Hepatocyte (in vitro differentiated cells): ENCODE measurements around the gene CARD9. TPM values are rescaled to one million over a fixed set of nuclear protein-coding genes. Genes with fewer than 3 reads are reported as not detected.

Experiments used
- DNase-seq: peaks from one replicate; pipeline ENCODE4 v3.0.0-alpha.2; 2016; ENCODE audit warnings: low spot score
- H2AFZ ChIP-seq: fragments of 200-600 bp; sonication (generic); 2 replicates; pipeline ENCODE4 v1.6.0; 2016; ENCODE audit warnings: antibody characterized with exemption, mild to moderate bottlenecking
- H3K27ac ChIP-seq: fragments of 200-600 bp; sonication (generic); 2 replicates; pipeline ENCODE4 v1.5.1; 2016; ENCODE audit warnings: mild to moderate bottlenecking
- H3K27me3 ChIP-seq: fragments of 200-600 bp; sonication (generic); 2 replicates; pipeline ENCODE4 v1.6.1; 2016
- H3K36me3 ChIP-seq: fragments of 200-600 bp; sonication (generic); replicated peaks from 2 replicates; pipeline ENCODE4 v1.5.1; 2016; ENCODE audit warnings: low read depth; ENCODE audit not compliant: insufficient read depth
- H3K4me1 ChIP-seq: fragments of 200-600 bp; sonication (generic); 2 replicates; pipeline ENCODE4 v1.5.1; 2016; ENCODE audit warnings: mild to moderate bottlenecking, moderate library complexity; ENCODE audit not compliant: insufficient read depth
- H3K4me2 ChIP-seq: fragments of 200-600 bp; sonication (generic); 2 replicates; pipeline ENCODE4 v1.6.0; 2016
- H3K4me3 ChIP-seq: fragments of 200-600 bp; sonication (generic); 2 replicates; pipeline ENCODE4 v1.5.1; 2016; ENCODE audit warnings: mild to moderate bottlenecking
- H3K79me2 ChIP-seq: fragments of 200-600 bp; sonication (generic); 2 replicates; pipeline ENCODE4 v1.6.0; 2017; ENCODE audit warnings: mild to moderate bottlenecking
- H3K9me2 ChIP-seq: fragments of 200-600 bp; sonication (generic); replicated peaks from 2 replicates; pipeline ENCODE4 v1.6.0; 2017; ENCODE audit warnings: mild to moderate bottlenecking; ENCODE audit not compliant: insufficient read depth
- H3K9me3 ChIP-seq: fragments of 200-600 bp; sonication (generic); 2 replicates; pipeline ENCODE4 v1.5.1; 2016; ENCODE audit warnings: low read depth, mild to moderate bottlenecking
- H4K20me1 ChIP-seq: fragments of 200-600 bp; sonication (generic); 2 replicates; pipeline ENCODE4 v1.6.0; 2016; ENCODE audit warnings: mild to moderate bottlenecking; ENCODE audit not compliant: insufficient read depth, poor library complexity, severe bottlenecking
- CTCF ChIP-seq: fragments of 200-600 bp; sonication (generic); IDR thresholded peaks from 2 replicates; pipeline ENCODE4 v1.5.1; 2016; ENCODE audit warnings: antibody characterized with exemption, mild to moderate bottlenecking; ENCODE audit not compliant: poor library complexity
- EZH2 ChIP-seq: fragments of 200-600 bp; sonication (generic); IDR thresholded peaks from 2 replicates; pipeline ENCODE4 v1.6.1; 2016; ENCODE audit warnings: antibody characterized with exemption, mild to moderate bottlenecking, borderline replicate concordance
- EZH2phosphoT487 ChIP-seq: fragments of 200-600 bp; sonication (generic); IDR thresholded peaks from one replicate; pipeline ENCODE4 v1.6.1; 2018; ENCODE audit warnings: antibody characterized with exemption, mild to moderate bottlenecking, low read depth, moderate library complexity; ENCODE audit not compliant: unreplicated experiment, severe bottlenecking
- WGBS: methylation state at CpG from one replicate; pipeline ENCODE4 v1.1.6; 2016; ENCODE audit warnings: low lambda C conversion rate; ENCODE audit errors: missing lambda C conversion rate; 5-methylcytosine and 5-hydroxymethylcytosine counted together
- polyA plus RNA-seq: library from polyadenylated mRNA; unstranded; fragments of >200 nt; fragmentation: Nextera tagmentation; extraction: Ambion mirVana; gene quantifications from 2 replicates; pipeline ENCODE4 v1.2.1, GENCODE V29; 2016
- total RNA-seq: library from RNA; depleted of rRNA; stranded (reverse); fragments of >200 nt; gene quantifications from 2 replicates; pipeline ENCODE4 v1.2.3, GENCODE V29; 2014

Gene CARD9, protein sequence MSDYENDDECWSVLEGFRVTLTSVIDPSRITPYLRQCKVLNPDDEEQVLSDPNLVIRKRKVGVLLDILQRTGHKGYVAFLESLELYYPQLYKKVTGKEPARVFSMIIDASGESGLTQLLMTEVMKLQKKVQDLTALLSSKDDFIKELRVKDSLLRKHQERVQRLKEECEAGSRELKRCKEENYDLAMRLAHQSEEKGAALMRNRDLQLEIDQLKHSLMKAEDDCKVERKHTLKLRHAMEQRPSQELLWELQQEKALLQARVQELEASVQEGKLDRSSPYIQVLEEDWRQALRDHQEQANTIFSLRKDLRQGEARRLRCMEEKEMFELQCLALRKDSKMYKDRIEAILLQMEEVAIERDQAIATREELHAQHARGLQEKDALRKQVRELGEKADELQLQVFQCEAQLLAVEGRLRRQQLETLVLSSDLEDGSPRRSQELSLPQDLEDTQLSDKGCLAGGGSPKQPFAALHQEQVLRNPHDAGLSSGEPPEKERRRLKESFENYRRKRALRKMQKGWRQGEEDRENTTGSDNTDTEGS
- total RNA-seq (0.68 and 0.80 TPM in 2 replicates), polyA plus RNA-seq (1.5 and 2.5 TPM in 2 replicates)

DNA sequence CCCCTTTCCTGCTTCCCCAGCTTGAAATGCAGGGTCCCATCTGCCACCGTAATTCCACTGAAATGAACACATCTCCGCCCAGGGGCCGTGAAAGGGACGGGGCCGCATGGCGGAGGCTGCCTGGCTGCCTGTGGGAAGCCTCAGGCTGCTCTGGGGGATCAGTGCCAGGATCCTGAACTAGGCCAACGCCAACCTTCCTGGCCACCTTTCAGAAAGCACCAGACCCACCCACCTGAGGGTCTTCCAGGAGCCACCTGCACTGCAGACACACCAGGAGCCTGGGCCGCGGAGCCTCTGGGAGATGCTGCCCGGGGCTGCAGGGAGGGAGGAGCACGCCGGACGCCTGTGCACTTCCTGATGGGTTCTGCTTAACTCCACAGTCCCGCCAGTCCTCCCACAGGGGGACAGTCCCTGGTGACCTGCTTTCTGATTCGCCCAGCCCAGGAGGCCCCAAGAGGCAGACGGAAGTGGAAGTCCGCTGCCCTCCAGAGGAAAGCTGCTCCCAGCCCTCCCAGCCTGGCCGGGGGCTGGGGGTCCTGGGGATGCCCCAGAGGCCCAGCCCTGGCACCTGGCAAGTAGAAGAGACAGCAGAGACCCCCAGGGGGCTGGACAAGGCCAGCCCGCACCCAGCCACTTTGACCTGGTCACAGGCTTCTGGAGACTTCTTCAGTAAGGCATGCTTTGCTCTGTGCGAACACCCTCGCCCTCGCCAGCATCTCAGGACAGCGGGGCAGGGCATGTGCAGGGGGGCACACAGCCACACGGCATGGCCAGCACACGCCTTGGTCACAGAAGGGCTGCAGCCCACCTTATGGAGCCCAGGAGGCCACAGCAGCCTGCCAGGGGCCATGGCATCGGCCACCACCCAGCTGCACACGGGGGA lies at the start of gene CARD9:
CARD9 (minus strand) TSS at position 370 of the 883 bp plus-strand sequence. CDS start 1,591 bp downstream, outside the sequence.
- Histone ChIP-seq H3K9me2 (no peaks in the 10 kb centered on the region), H3K79me2 (no peaks in the 10 kb centered on the region), H3K4me2 (peak within 1 kb of the TSS; percentile 65), H2AFZ (peak within 1 kb of the TSS; percentile 6), H4K20me1 (no peaks in the 10 kb centered on the region), H3K27ac (peak within 1 kb of the TSS; percentile 58), H3K9me3 (no peaks in the 10 kb centered on the region), H3K4me3 (no peak within 1 kb of the TSS), H3K36me3 (no peaks in the 10 kb centered on the region), H3K27me3 (no peaks in the 10 kb centered on the region), H3K4me1 (peaks cover 16% of the 10 kb centered on the region)
- TF ChIP-seq CTCF (no peak), EZH2 (no peak), EZH2phosphoT487 (no peak)
- DNase-seq: no peak
- 76% methylated on average over 26 of the region's 27 CpGs for WGBS

DNA sequence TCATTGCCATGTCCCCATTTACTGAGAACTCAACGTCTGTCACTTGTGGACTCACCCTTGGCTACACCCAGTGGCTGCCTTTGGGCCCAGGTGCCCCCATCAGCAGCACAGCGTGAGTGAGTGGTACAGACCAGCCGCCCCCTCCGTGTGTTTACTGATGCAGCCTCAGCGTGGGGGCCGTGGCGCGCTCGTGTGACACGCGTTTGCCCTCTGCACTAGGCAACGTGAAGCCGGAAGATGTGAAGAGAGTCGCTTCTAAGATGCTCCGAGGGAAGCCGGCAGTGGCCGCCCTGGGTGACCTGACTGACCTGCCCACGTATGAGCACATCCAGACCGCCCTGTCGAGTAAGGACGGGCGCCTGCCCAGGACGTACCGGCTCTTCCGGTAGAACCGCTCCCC lies 49.4 kb upstream of the CARD9 start:
- H2AFZ ChIP-seq: no peak overlapping the region
- H3K9me2 ChIP-seq: no peaks in the 10 kb centered on the region
- no peaks in the 10 kb centered on the region for H4K20me1 ChIP-seq
- H3K79me2 ChIP-seq: no peaks in the 10 kb centered on the region
- TF ChIP-seq EZH2phosphoT487: no peak
- TF ChIP-seq CTCF: no peak
- no peak for TF ChIP-seq EZH2
- H3K4me3 ChIP-seq: no peak overlapping the region
- no peak overlapping the region for H3K27ac ChIP-seq
- no peaks in the 10 kb centered on the region for H3K4me1 ChIP-seq
- no peak overlapping the region for H3K4me2 ChIP-seq
- H3K36me3 ChIP-seq: no peaks in the 10 kb centered on the region
- no peak for DNase-seq
- WGBS: 96% methylated on average over 26 of the region's 26 CpGs
- H3K27me3 ChIP-seq: no peaks in the 10 kb centered on the region
- H3K9me3 ChIP-seq: no peaks in the 10 kb centered on the region

GRCh38 chr9:136421791-136422190 lies 48.3 kb upstream of the CARD9 start:
- Histone ChIP-seq H3K9me3 (no peaks in the 10 kb centered on the region), H4K20me1 (no peaks in the 10 kb centered on the region), H3K4me3 (no peak overlapping the region), H2AFZ (no peak overlapping the region), H3K27me3 (no peaks in the 10 kb centered on the region), H3K79me2 (no peaks in the 10 kb centered on the region), H3K9me2 (no peaks in the 10 kb centered on the region), H3K4me2 (no peak overlapping the region), H3K27ac (no peak overlapping the region), H3K36me3 (no peaks in the 10 kb centered on the region), H3K4me1 (no peaks in the 10 kb centered on the region)
- WGBS: 94% methylated on average over 21 of the region's 21 CpGs
- TF ChIP-seq CTCF (no peak), EZH2 (no peak), EZH2phosphoT487 (no peak)
- DNase-seq: no peak
